ENCODE results near the gene CNTNAP2.

The CNTNAP2 gene

DNA sequence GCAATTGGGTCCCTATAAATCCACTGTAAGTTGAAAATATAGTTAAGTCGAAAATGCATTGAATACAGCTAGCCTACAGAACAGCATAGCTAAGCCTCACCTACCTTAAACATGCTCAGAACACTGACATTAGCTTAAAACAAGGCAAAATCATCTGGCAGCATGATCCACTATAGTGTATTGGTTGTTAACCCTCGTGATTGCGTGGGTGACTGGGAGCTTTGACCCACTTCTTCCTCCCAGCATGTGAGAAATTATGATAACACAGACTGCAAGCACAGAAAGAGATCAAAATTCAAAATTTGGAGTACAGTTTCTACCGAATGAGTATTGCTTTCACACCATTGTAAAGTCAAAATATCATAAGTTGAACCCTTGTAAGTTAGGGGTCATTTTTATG is 22.3 kb downstream of the CNTNAP2 start:
- Histone ChIP-seq H3K27me3 (ENCODE audit: insufficient read depth, low read depth) (no peaks in the 10 kb centered on the region), H3K36me3 (ENCODE audit: insufficient read depth) (no peaks in the 10 kb centered on the region), H3K4me2 (no peak overlapping the region), H3K4me1 (ENCODE audit: low read depth, poor library complexity, severe bottlenecking) (no peaks in the 10 kb centered on the region), H4K20me1 (ENCODE audit: insufficient read depth) (no peaks in the 10 kb centered on the region; the same call in 1 of the 2 replicates), H3K9ac (no peak overlapping the region), H3K27ac (no peak overlapping the region), H3K4me3 (IDR thresholded peaks at IDR 0.05; ENCODE audit: insufficient read depth, low read depth, low read length) (no peak overlapping the region), H3K79me2 (ENCODE audit: insufficient read depth, low read depth) (no peaks in the 10 kb centered on the region), H2AFZ (ENCODE audit: low read depth) (no peak overlapping the region)
- TF ChIP-seq, protein P1, sequence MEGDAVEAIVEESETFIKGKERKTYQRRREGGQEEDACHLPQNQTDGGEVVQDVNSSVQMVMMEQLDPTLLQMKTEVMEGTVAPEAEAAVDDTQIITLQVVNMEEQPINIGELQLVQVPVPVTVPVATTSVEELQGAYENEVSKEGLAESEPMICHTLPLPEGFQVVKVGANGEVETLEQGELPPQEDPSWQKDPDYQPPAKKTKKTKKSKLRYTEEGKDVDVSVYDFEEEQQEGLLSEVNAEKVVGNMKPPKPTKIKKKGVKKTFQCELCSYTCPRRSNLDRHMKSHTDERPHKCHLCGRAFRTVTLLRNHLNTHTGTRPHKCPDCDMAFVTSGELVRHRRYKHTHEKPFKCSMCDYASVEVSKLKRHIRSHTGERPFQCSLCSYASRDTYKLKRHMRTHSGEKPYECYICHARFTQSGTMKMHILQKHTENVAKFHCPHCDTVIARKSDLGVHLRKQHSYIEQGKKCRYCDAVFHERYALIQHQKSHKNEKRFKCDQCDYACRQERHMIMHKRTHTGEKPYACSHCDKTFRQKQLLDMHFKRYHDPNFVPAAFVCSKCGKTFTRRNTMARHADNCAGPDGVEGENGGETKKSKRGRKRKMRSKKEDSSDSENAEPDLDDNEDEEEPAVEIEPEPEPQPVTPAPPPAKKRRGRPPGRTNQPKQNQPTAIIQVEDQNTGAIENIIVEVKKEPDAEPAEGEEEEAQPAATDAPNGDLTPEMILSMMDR (conservative IDR thresholded peaks at IDR 0.05; ENCODE audit: low read depth, low read length): no peak

DNA sequence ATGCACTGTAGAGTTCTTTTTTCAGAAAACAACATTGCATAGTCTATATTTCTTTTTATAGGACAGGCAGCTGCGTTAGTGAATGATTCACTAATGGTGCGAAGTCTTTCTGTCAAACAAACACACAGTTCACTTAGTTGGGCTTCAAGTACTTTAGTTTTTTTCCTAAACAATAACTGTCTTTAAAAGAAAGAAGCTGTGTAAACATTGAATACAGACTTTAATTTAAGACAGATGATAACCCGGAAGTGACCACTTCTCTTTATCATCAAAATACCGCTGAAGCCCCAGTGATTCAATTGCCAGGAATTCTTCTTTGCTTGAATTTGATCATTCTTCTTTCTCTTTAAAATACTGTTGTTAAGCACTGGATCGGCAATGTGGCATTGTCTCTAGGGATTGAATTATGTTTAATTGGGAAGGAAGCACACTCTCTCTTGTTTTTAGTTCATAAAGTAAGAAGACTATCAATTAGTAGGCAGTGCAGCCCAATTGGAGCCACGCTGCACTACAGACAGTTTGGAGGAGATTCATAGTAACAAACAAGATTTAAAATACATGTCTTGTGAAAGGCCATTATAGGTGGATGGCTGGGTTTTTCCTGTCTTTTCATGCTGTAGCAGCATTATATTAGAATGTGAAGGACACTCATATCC is 30.4 kb downstream of the CNTNAP2 start:
- TF ChIP-seq, protein P1 (conservative IDR thresholded peaks at IDR 0.05; ENCODE audit: low read depth, low read length): no peak
- H3K4me3 ChIP-seq (IDR thresholded peaks at IDR 0.05; ENCODE audit: insufficient read depth, low read depth, low read length): no peak overlapping the region
- no peaks in the 10 kb centered on the region for H3K27me3 ChIP-seq (ENCODE audit: insufficient read depth, low read depth)
- no peaks in the 10 kb centered on the region for H3K36me3 ChIP-seq (ENCODE audit: insufficient read depth)
- no peaks in the 10 kb centered on the region for H3K79me2 ChIP-seq (ENCODE audit: insufficient read depth, low read depth)
- H3K4me1 ChIP-seq (ENCODE audit: low read depth, poor library complexity, severe bottlenecking): no peaks in the 10 kb centered on the region
- H3K4me2 ChIP-seq: no peak overlapping the region
- no peak overlapping the region for H3K27ac ChIP-seq
- H3K9ac ChIP-seq: no peak overlapping the region
- no peak overlapping the region for H2AFZ ChIP-seq (ENCODE audit: low read depth)
- no peaks in the 10 kb centered on the region for H4K20me1 ChIP-seq (ENCODE audit: insufficient read depth)

DNA sequence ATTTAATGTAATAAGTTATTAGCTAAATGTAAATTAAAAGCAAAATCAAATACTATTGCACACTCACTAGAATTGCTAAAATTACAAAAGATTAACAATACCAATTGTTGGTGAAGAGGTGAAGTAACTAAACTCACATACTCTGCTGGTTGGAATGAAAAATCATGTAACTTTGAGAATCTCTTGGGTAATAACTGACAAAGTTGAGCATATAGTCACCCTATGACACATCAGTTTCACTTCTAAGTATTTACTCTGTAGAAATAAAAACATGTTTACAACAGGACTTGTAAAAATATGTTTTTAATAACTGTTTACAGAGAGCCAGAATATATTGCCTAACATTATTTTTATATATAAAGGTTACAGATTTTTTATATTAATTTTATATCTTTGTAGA is 33.6 kb downstream of the CNTNAP2 start:
- no peak overlapping the region for H3K9ac ChIP-seq
- H3K4me3 ChIP-seq (IDR thresholded peaks at IDR 0.05; ENCODE audit: insufficient read depth, low read depth, low read length): no peak overlapping the region
- no peaks in the 10 kb centered on the region for H4K20me1 ChIP-seq (ENCODE audit: insufficient read depth)
- H3K27ac ChIP-seq: no peak overlapping the region
- H3K27me3 ChIP-seq (ENCODE audit: insufficient read depth, low read depth): no peaks in the 10 kb centered on the region
- H3K4me1 ChIP-seq (ENCODE audit: low read depth, poor library complexity, severe bottlenecking): no peaks in the 10 kb centered on the region
- no peak overlapping the region for H2AFZ ChIP-seq (ENCODE audit: low read depth)
- no peaks in the 10 kb centered on the region for H3K79me2 ChIP-seq (ENCODE audit: insufficient read depth, low read depth)
- no peaks in the 10 kb centered on the region for H3K36me3 ChIP-seq (ENCODE audit: insufficient read depth)
- H3K4me2 ChIP-seq: no peak overlapping the region
- TF ChIP-seq, protein P1 (conservative IDR thresholded peaks at IDR 0.05; ENCODE audit: low read depth, low read length): no peak

DNA sequence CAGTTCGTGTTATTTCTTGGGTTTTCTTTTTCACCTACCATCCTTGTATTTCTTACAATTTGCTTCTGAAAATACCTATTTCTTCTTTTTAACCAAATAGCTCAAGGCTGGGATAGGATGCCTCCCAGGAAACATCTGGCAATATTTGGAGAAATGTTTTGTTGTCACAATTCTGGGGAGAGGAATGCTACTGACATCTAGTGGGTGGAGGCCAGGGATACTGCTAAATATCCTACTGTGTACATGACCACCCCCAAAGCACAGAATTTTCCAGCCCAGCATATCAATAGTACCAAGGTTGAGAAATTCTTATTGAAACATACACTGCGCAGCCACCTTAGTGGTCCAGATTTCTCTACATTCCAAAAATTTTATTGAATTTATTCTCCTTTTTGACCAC is 55.5 kb downstream of the CNTNAP2 start:
- Histone ChIP-seq H3K27ac (no peak overlapping the region), H4K20me1 (ENCODE audit: insufficient read depth) (no peaks in the 10 kb centered on the region)

More for the DNA sequence above, 55.5 kb downstream of the CNTNAP2 start:
- no peaks in the 10 kb centered on the region for H3K79me2 ChIP-seq (ENCODE audit: insufficient read depth, low read depth)
- no peaks in the 10 kb centered on the region for H3K27me3 ChIP-seq (ENCODE audit: insufficient read depth, low read depth)
- no peak overlapping the region for H3K4me2 ChIP-seq
- H3K9ac ChIP-seq: no peak overlapping the region
- TF ChIP-seq, protein P1 (conservative IDR thresholded peaks at IDR 0.05; ENCODE audit: low read depth, low read length): no peak
- H3K4me3 ChIP-seq (IDR thresholded peaks at IDR 0.05; ENCODE audit: insufficient read depth, low read depth, low read length): no peak overlapping the region
- no peaks in the 10 kb centered on the region for H3K4me1 ChIP-seq (ENCODE audit: low read depth, poor library complexity, severe bottlenecking)
- H3K36me3 ChIP-seq (ENCODE audit: insufficient read depth): no peaks in the 10 kb centered on the region
- H2AFZ ChIP-seq (ENCODE audit: low read depth): no peak overlapping the region

Data from KMS-11 (cell line).